K562 (cell line): ENCODE results near the gene CCL8. TPM values are rescaled to one million over a fixed set of nuclear protein-coding genes. Genes with fewer than 3 reads are reported as not detected.

Experiments used
- ATAC-seq: fragments of 200-7000 bp; cut with Tn5 transposase; 3 replicates; pipeline ENCODE4 v1.9.1; 2020; ENCODE audit warnings: moderate library complexity
- BruUV-seq: library from RNA; stranded (reverse); fragments of 400-500 nt; replicated peaks from 2 replicates; lab custom pipeline; 2021; lab: Mats Ljungman, UMichigan
- CTCF ChIA-PET: fragments of 300-600 bp; formaldehyde crosslinking; extraction: SDS; loops from one replicate; lab custom pipeline; 2021; ENCODE audit warnings: low intra/inter-chr PET ratio; lab: Yijun Ruan, JAX
- POLR2A ChIA-PET: fragments of 300-600, 350-650 bp; sonication (Branson Sonifier 250); formaldehyde crosslinking; extraction: SDS; loops from one replicate; lab custom pipeline; 2021; ENCODE audit warnings: antibody characterized with exemption, inconsistent platforms; lab: Yijun Ruan, JAX
- DNase-seq, 4 experiments: peaks; one replicate each; pipeline versions ENCODE4 v3.0.0 to v3.0.0-alpha.2; 2011 to 2018; ENCODE audit warnings: low spot score in 3 of 4, mixed read lengths in 3 of 4; ENCODE audit errors: extremely low read depth in 1 of 4
- FAIRE-seq: peaks from 2 replicates; lab custom pipeline; 2011; peaks lifted over from hg19 to GRCh38; lab: Jason Lieb, UNC
- H2AFZ ChIP-seq: 2 replicates; pipeline ENCODE4 v1.6.0; 2011; ENCODE audit warnings: low read depth, low read length, control low read depth, inconsistent platforms
- H3K27ac ChIP-seq: fragments of 200-600 bp; 3 replicates; pipeline ENCODE4 v1.8.0; 2011; ENCODE audit warnings: low read depth, mild to moderate bottlenecking, control low read depth, inconsistent platforms, low read length, moderate library complexity, mixed read lengths; ENCODE audit errors: extremely low read depth
- H3K27me3 ChIP-seq, 2 experiments: fragments of 300-600 bp in 1 of 2; 2 replicates in 1 of 2; 3 replicates in 1 of 2; pipeline versions ENCODE4 v1.6.0 to v1.8.0; 2011; ENCODE audit warnings: inconsistent platforms in 2 of 2, low read length in 2 of 2, mild to moderate bottlenecking in 1 of 2, mixed read lengths in 1 of 2, moderate library complexity in 1 of 2; ENCODE audit not compliant: control insufficient read depth in 2 of 2, insufficient read depth in 2 of 2
- H3K36me3 ChIP-seq: fragments of 300-600 bp; 3 replicates; pipeline ENCODE4 v1.8.0; 2011; ENCODE audit warnings: mild to moderate bottlenecking, low read length, inconsistent platforms; ENCODE audit not compliant: control insufficient read depth, insufficient read depth
- H3K4me1 ChIP-seq, 2 experiments: fragments of 200-600 bp in 1 of 2; replicated peaks in 1 of 2; 2 replicates in 1 of 2; 3 replicates in 1 of 2; pipeline versions ENCODE4 v1.5.1 to v1.8.0; 2011; ENCODE audit warnings: inconsistent platforms in 2 of 2, low read length in 2 of 2, mild to moderate bottlenecking in 1 of 2, mixed read lengths in 1 of 2, moderate library complexity in 1 of 2; ENCODE audit not compliant: control insufficient read depth in 2 of 2, insufficient read depth in 2 of 2
- H3K4me2 ChIP-seq: 2 replicates; pipeline ENCODE4 v1.6.1; 2011; ENCODE audit warnings: low read length, control low read depth, inconsistent platforms, mixed read lengths; ENCODE audit not compliant: insufficient read depth
- H3K4me3 ChIP-seq: fragments of 200-600 bp; sonication (generic), shearing (Covaris generic); 2 replicates; pipeline ENCODE4 v1.5.1; 2016; ENCODE audit warnings: control low read depth, inconsistent platforms
- H3K79me2 ChIP-seq: fragments of 200-600 bp; 3 replicates; pipeline ENCODE4 v1.8.0; 2011; ENCODE audit warnings: low read length, inconsistent platforms; ENCODE audit not compliant: control insufficient read depth, insufficient read depth
- H3K9ac ChIP-seq, 2 experiments: 2 replicates each; pipeline versions ENCODE4 v1.6.0 to v1.6.1; 2011; ENCODE audit warnings: low read depth in 2 of 2, low read length in 2 of 2, control low read depth in 1 of 2, inconsistent platforms in 1 of 2, mild to moderate bottlenecking in 1 of 2, mixed read lengths in 1 of 2; ENCODE audit not compliant: insufficient read depth in 1 of 2
- H3K9me1 ChIP-seq: one replicate; pipeline ENCODE4 v1.6.0; 2011; ENCODE audit warnings: inconsistent platforms, mild to moderate bottlenecking, low read length, moderate library complexity; ENCODE audit not compliant: control insufficient read depth, insufficient read depth
- H3K9me3 ChIP-seq: replicated peaks from 2 replicates; pipeline ENCODE4 v1.5.1; 2011; ENCODE audit warnings: low read depth, low read length, inconsistent platforms; ENCODE audit not compliant: control insufficient read depth, insufficient read depth
- H4K20me1 ChIP-seq: replicated peaks from 2 replicates; pipeline ENCODE4 v1.6.1; 2011; ENCODE audit warnings: low read length, inconsistent platforms, mixed read lengths; ENCODE audit not compliant: control insufficient read depth, insufficient read depth
- ATF4 ChIP-seq: fragments of 450-650 bp; formaldehyde crosslinking; IDR thresholded peaks from 2 replicates; pipeline ENCODE4 v1.4.0; 2022; ENCODE audit warnings: mild to moderate bottlenecking, moderate library complexity
- EGR1 ChIP-seq: fragments of 450-650 bp; conservative IDR thresholded peaks from 2 replicates; pipeline ENCODE4 v1.6.1; 2017; ENCODE audit warnings: mild to moderate bottlenecking
- HMG20B ChIP-seq: fragments of 250-450 bp; sonication (Bioruptor Pico); IDR thresholded peaks from 2 replicates; pipeline ENCODE4 v1.5.0; 2021; ENCODE audit warnings: mild to moderate bottlenecking
- MAX ChIP-seq: sonication (generic); formaldehyde crosslinking; IDR thresholded peaks from 2 replicates; pipeline ENCODE4 v1.9.0; 2022; ENCODE audit warnings: mild to moderate bottlenecking, missing genetic modification reagents
- MYBL2 ChIP-seq, 2 experiments: fragments of 450-650 bp in 1 of 2; sonication (generic) in 1 of 2; formaldehyde crosslinking in 1 of 2; IDR thresholded peaks; 2 replicates each; pipeline versions ENCODE4 v1.6.1 to v1.8.1; 2017 to 2022; ENCODE audit warnings: borderline replicate concordance in 1 of 2, inconsistent platforms in 1 of 2, low read depth in 1 of 2, mild to moderate bottlenecking in 1 of 2, missing genetic modification reagents in 1 of 2, moderate library complexity in 1 of 2
- PCBP1 ChIP-seq: fragments of 200-400 bp; formaldehyde crosslinking; IDR thresholded peaks from 2 replicates; pipeline ENCODE4 v1.6.1; 2018; ENCODE audit warnings: mild to moderate bottlenecking, low read depth, low read length; ENCODE audit not compliant: poor library complexity, severe bottlenecking
- PHB ChIP-seq: fragments of 250-450 bp; sonication (Bioruptor Pico); IDR thresholded peaks from 2 replicates; pipeline ENCODE4 v1.5.0; 2021
- PHF20 ChIP-seq: fragments of 450-650 bp; IDR thresholded peaks from 2 replicates; pipeline ENCODE4 v1.6.1; 2018; ENCODE audit not compliant: partially characterized antibody
- POLR2A ChIP-seq: fragments of 450-650 bp; conservative IDR thresholded peaks from 2 replicates; pipeline ENCODE4 v1.6.1; 2016
- RBM14 ChIP-seq: fragments of 200-400 bp; formaldehyde crosslinking; IDR thresholded peaks from 2 replicates; pipeline ENCODE4 v1.6.1; 2018; ENCODE audit warnings: low read depth, mild to moderate bottlenecking, low read length, moderate library complexity, borderline replicate concordance; ENCODE audit not compliant: insufficient read depth
- SIRT6 ChIP-seq: IDR thresholded peaks from one replicate; pipeline ENCODE4 v1.6.1; 2012; ENCODE audit warnings: low read depth, mild to moderate bottlenecking, control low read depth, inconsistent platforms, low read length, moderate library complexity
- SRSF3 ChIP-seq: fragments of 200-400 bp; formaldehyde crosslinking; IDR thresholded peaks from 2 replicates; pipeline ENCODE4 v1.6.1; 2016; ENCODE audit warnings: mild to moderate bottlenecking, low read length, moderate library complexity; ENCODE audit not compliant: insufficient read depth
- THRB ChIP-seq: fragments of 450-650 bp; formaldehyde crosslinking; conservative IDR thresholded peaks from 2 replicates; pipeline ENCODE4 v1.4.0; 2022; ENCODE audit warnings: mild to moderate bottlenecking, missing genetic modification characterization
- UBTF ChIP-seq, 2 experiments: IDR thresholded peaks; 2 replicates each; pipeline ENCODE4 v1.6.1; 2012; ENCODE audit warnings: improper control_type of control experiment in 2 of 2, low read depth in 2 of 2, low read length in 2 of 2, borderline replicate concordance in 1 of 2
- ZBED1 ChIP-seq: IDR thresholded peaks from 2 replicates; pipeline ENCODE4 v1.6.1; 2014
- ZBTB5 ChIP-seq: fragments of 450-650 bp; IDR thresholded peaks from 2 replicates; pipeline ENCODE4 v1.6.1; 2017; ENCODE audit warnings: antibody characterized with exemption
- WGBS: fragments of 100-300 bp; shearing (Covaris generic); methylation state at CpG from one replicate; pipeline ENCODE4 v1.1.6; 2016; ENCODE audit warnings: low coverage, mixed read lengths; ENCODE audit not compliant: insufficient coverage; ENCODE audit errors: missing lambda C conversion rate; 5-methylcytosine and 5-hydroxymethylcytosine counted together
- in situ Hi-C: fragments of 300-500 bp; cut with MboI; formaldehyde crosslinking; loops from 4 replicates; pipeline ENCODE4 v1.15.0; 2018; ENCODE audit warnings: inconsistent platforms, mixed read lengths
- intact Hi-C: fragments of 100-400 bp; cut with micrococcal nuclease; formaldehyde crosslinking; loops from 2 replicates; pipeline ENCODE4 v1.14.2; 2022
- polyA plus RNA-seq, 8 experiments: library from polyadenylated mRNA; depleted of rRNA in 4 of 8; stranded (reverse) in 5 of 8; unstranded in 3 of 8; fragments of >200 nt; fragmentation: Nextera tagmentation in 2 of 8; fragmentation: Illumina TruSeq in 1 of 8; extraction: Ambion mirVana in 2 of 8; extraction: Trizol in 1 of 8; gene quantifications; 2 replicates each; pipeline versions ENCODE4 v1.2.1 to v1.2.3, GENCODE V29; 2011 to 2014; ENCODE audit warnings: inconsistent platforms in 1 of 8, missing spikeins in 1 of 8
- total RNA-seq, 7 experiments: library from RNA; depleted of rRNA in 6 of 7; stranded (reverse); fragments of >200 nt in 6 of 7; fragmentation: Illumina TruSeq in 2 of 7; extraction: Trizol in 2 of 7; gene quantifications; 2 replicates each; pipeline versions ENCODE4 v1.2.1 to v1.2.3, GENCODE V29; 2011 to 2021; ENCODE audit warnings: low replicate concordance in 1 of 7

The CCL8 gene
- total and polyA plus RNA-seq, 9 of the 15 experiments (the other 6 are each of a cell fraction or from before 2014, with no cell fraction given), result 0.06 TPM; not detected in 8

- Histone ChIP-seq H3K4me1 (no peaks in the 10 kb centered on the region), H3K4me3 (no peak overlapping the region), H3K9me1 (no peaks in the 10 kb centered on the region), H3K79me2 (no peaks in the 10 kb centered on the region), H3K4me2 (no peak overlapping the region), H3K36me3 (no peaks in the 10 kb centered on the region), H3K27ac (no peak overlapping the region), H3K9ac (no peak overlapping the region), H3K9me3 (no peaks in the 10 kb centered on the region), H2AFZ (no peak overlapping the region), H4K20me1 (no peaks in the 10 kb centered on the region), H3K27me3 (no peaks in the 10 kb centered on the region; a peak in 1 of 5 replicates)
- CTCF ChIA-PET, result interaction anchor here (0.6 to 10.2 kb wide), 2 partner anchors 20 to 159 kb away, joined by 3 to 214 read pairs; no protein-coding TSS in a partner anchor
- POLR2A ChIA-PET, result no interaction called here
- in situ Hi-C loops, result no loop called here
- DNase-seq (no peak), FAIRE-seq (no peak), ATAC-seq (no peak)
- BruUV-seq, result no TSS peak
- WGBS, result 0% methylated on average over 3 of the region's 3 CpGs
- intact Hi-C loops, result no loop called here
- TF ChIP-seq ATF4 (CRISPR knock-in tag), result no peak
- TF ChIP-seq EGR1, result no peak
- TF ChIP-seq POLR2A, result no peak
- no peak for TF ChIP-seq MAX (CRISPR knock-in tag)
- TF ChIP-seq ZBED1, result no peak
- TF ChIP-seq MYBL2 (IDR thresholded peaks at IDR 0.05; ENCODE audit: low read depth), result no peak
- TF ChIP-seq MYBL2 (CRISPR knock-in tag; IDR thresholded peaks at IDR 0.05; ENCODE audit: borderline replicate concordance), result no peak
- no peak for TF ChIP-seq THRB
- TF ChIP-seq PHB (CRISPR knock-in tag), result no peak
- TF ChIP-seq SIRT6, result no peak
- TF ChIP-seq UBTF (IDR thresholded peaks at IDR 0.05; ENCODE audit: borderline replicate concordance in 1 of 2, low read depth in 2 of 2, low read length in 2 of 2), result no peak
- no peak for TF ChIP-seq PHF20
- no peak for TF ChIP-seq HMG20B (CRISPR knock-in tag)
- TF ChIP-seq ZBTB5, result no peak
- TF ChIP-seq RBM14, result no peak
- no peak for TF ChIP-seq SRSF3
- no peak for TF ChIP-seq PCBP1
These were observed 39.4 kb downstream of the CCL8 start for GRCh38 chr17:34358631-34359030.
